Neural cell (in vitro differentiated cells): Measurements from ENCODE around the gene TRIAP1. TPM values are rescaled to one million over a fixed set of nuclear protein-coding genes. Genes with fewer than 3 reads are reported as not detected.

Experiments used
- H2AFZ ChIP-seq: fragments of 200-600, 300-800 bp; sonication (generic), shearing (Covaris generic); 2 replicates; pipeline ENCODE4 v1.6.0; 2014; ENCODE audit warnings: low read depth, mild to moderate bottlenecking, antibody characterized with exemption, low read length, moderate library complexity
- H3F3A ChIP-seq: fragments of 200-600 bp; shearing (Covaris generic); 2 replicates; pipeline ENCODE4 v1.6.1; 2016; ENCODE audit warnings: mild to moderate bottlenecking, moderate library complexity, mixed read lengths, antibody characterized with exemption, low read length; ENCODE audit not compliant: insufficient read depth, poor library complexity, severe bottlenecking
- H3K27ac ChIP-seq: fragments of 200-600, 300-800 bp; sonication (generic), shearing (Covaris generic); 2 replicates; pipeline ENCODE4 v1.5.1; 2014; ENCODE audit warnings: mild to moderate bottlenecking, low read length, moderate library complexity
- H3K27me3 ChIP-seq: fragments of 300-800, 200-600 bp; sonication (generic), shearing (Covaris generic); 2 replicates; pipeline ENCODE4 v1.6.0; 2014; ENCODE audit warnings: mild to moderate bottlenecking, low read depth, low read length, moderate library complexity; ENCODE audit not compliant: insufficient read depth
- H3K36me3 ChIP-seq: fragments of 300-800, 200-600 bp; sonication (generic), shearing (Covaris generic); 2 replicates; pipeline ENCODE4 v1.5.1; 2014; ENCODE audit warnings: mild to moderate bottlenecking, antibody characterized with exemption, low read length, moderate library complexity; ENCODE audit not compliant: insufficient read depth
- H3K4me2 ChIP-seq: fragments of 300-800, 200-600 bp; sonication (generic), shearing (Covaris generic); 2 replicates; pipeline ENCODE4 v1.6.0; 2014; ENCODE audit warnings: mild to moderate bottlenecking, low read length
- H3K4me3 ChIP-seq: fragments of 300-800, 200-600 bp; sonication (generic), shearing (Covaris generic); 2 replicates; pipeline ENCODE4 v1.5.1; 2014; ENCODE audit warnings: mild to moderate bottlenecking, low read length, moderate library complexity
- H3K79me2 ChIP-seq: fragments of 200-600 bp; shearing (Covaris generic); replicated peaks from 2 replicates; pipeline ENCODE4 v1.6.0; 2014; ENCODE audit warnings: mild to moderate bottlenecking, low read length, moderate library complexity; ENCODE audit not compliant: insufficient read depth
- H3K9ac ChIP-seq: fragments of 300-800, 200-600 bp; sonication (generic), shearing (Covaris generic); 2 replicates; pipeline ENCODE4 v1.6.1; 2016; ENCODE audit warnings: mild to moderate bottlenecking, low read length, mixed read lengths
- H3K9me2 ChIP-seq: fragments of 200-600 bp; shearing (Covaris generic); 2 replicates; pipeline ENCODE4 v1.6.1; 2016; ENCODE audit warnings: mild to moderate bottlenecking, low read length, mixed read lengths; ENCODE audit not compliant: insufficient read depth
- H3K9me3 ChIP-seq: fragments of 200-600, 300-800 bp; sonication (generic), shearing (Covaris generic); 2 replicates; pipeline ENCODE4 v1.6.1; 2016; ENCODE audit warnings: mild to moderate bottlenecking, mixed run types, low read length, moderate library complexity, mixed read lengths
- H4K20me1 ChIP-seq: fragments of 200-600 bp; shearing (Covaris generic); 2 replicates; pipeline ENCODE4 v1.6.1; 2016; ENCODE audit warnings: mild to moderate bottlenecking, mixed run types; ENCODE audit not compliant: insufficient read depth
- CTCF ChIP-seq: fragments of 450-650 bp; IDR thresholded peaks from 2 replicates; pipeline ENCODE4 v1.5.1; 2014; ENCODE audit warnings: antibody characterized with exemption, mild to moderate bottlenecking, moderate library complexity; ENCODE audit not compliant: poor library complexity, severe bottlenecking
- EP300 ChIP-seq: fragments of 450-650 bp; conservative IDR thresholded peaks from 2 replicates; pipeline ENCODE4 v1.6.1; 2014; ENCODE audit warnings: antibody characterized with exemption, mild to moderate bottlenecking, moderate library complexity; ENCODE audit not compliant: poor library complexity, severe bottlenecking
- EZH2 ChIP-seq: fragments of 200-600, 300-800 bp; shearing (Covaris generic), sonication (generic); IDR thresholded peaks from 2 replicates; pipeline ENCODE4 v1.6.1; 2014; ENCODE audit warnings: antibody characterized with exemption, low read length, borderline replicate concordance, mild to moderate bottlenecking; ENCODE audit not compliant: insufficient read depth, poor library complexity, severe bottlenecking
- MXI1 ChIP-seq: fragments of 450-650 bp; conservative IDR thresholded peaks from 2 replicates; pipeline ENCODE4 v1.6.1; 2014; ENCODE audit warnings: antibody characterized with exemption, mild to moderate bottlenecking; ENCODE audit not compliant: poor library complexity, severe bottlenecking
- POLR2AphosphoS5 ChIP-seq: IDR thresholded peaks from 2 replicates; pipeline ENCODE4 v1.6.1; 2012
- RAD21 ChIP-seq: fragments of 450-650 bp; conservative IDR thresholded peaks from 2 replicates; pipeline ENCODE4 v1.6.1; 2014; ENCODE audit warnings: antibody characterized with exemption, mild to moderate bottlenecking, moderate library complexity
- REST ChIP-seq: IDR thresholded peaks from 2 replicates; pipeline ENCODE4 v1.6.1; 2012; ENCODE audit warnings: borderline replicate concordance
- SMC3 ChIP-seq: fragments of 450-650 bp; conservative IDR thresholded peaks from 2 replicates; pipeline ENCODE4 v1.6.1; 2014; ENCODE audit warnings: antibody characterized with exemption, mild to moderate bottlenecking, moderate library complexity; ENCODE audit not compliant: poor library complexity
- TAF1 ChIP-seq: IDR thresholded peaks from 2 replicates; pipeline ENCODE4 v1.6.1; 2012; ENCODE audit warnings: low read depth
- polyA plus RNA-seq: library from polyadenylated mRNA; depleted of rRNA; stranded (reverse); fragments of >200 nt; gene quantifications from 2 replicates; pipeline ENCODE4 v1.2.3, GENCODE V29; 2014

TRIAP1 gene
- polyA plus RNA-seq, 1 donor from 2014 or later, result 40.7 TPM

- Histone ChIP-seq H3K4me2 (no peak overlapping the region), H3F3A (no peaks in the 10 kb centered on the region), H3K9me3 (no peaks in the 10 kb centered on the region), H3K27ac (no peak overlapping the region), H4K20me1 (no peaks in the 10 kb centered on the region), H3K9me2 (no peaks in the 10 kb centered on the region), H3K36me3 (no peaks in the 10 kb centered on the region), H3K9ac (no peak overlapping the region), H2AFZ (no peak overlapping the region), H3K27me3 (no peaks in the 10 kb centered on the region), H3K79me2 (no peaks in the 10 kb centered on the region), H3K4me3 (no peak overlapping the region)
- no peak for TF ChIP-seq EP300
- TF ChIP-seq SMC3, result no peak
- no peak for TF ChIP-seq TAF1
- TF ChIP-seq POLR2AphosphoS5, result no peak
- TF ChIP-seq REST, result no peak
- no peak for TF ChIP-seq CTCF
- no peak for TF ChIP-seq RAD21
- no peak for TF ChIP-seq EZH2
- no peak for TF ChIP-seq MXI1
Observed at GRCh38 chr12:120421701-120422100, 24.5 kb downstream of the TRIAP1 start.

- no peak overlapping the region for H3K4me2 ChIP-seq
- TF ChIP-seq REST (no peak), POLR2AphosphoS5 (no peak), RAD21 (no peak), SMC3 (no peak), EP300 (no peak), EZH2 (no peak)
- no peaks in the 10 kb centered on the region for H3K27me3 ChIP-seq
- H3K9me3 ChIP-seq, result no peaks in the 10 kb centered on the region
- no peaks in the 10 kb centered on the region for H3K79me2 ChIP-seq
- no peaks in the 10 kb centered on the region for H3K9me2 ChIP-seq
- no peak overlapping the region for H3K4me3 ChIP-seq
- no peaks in the 10 kb centered on the region for H3F3A ChIP-seq
- H4K20me1 ChIP-seq, result no peaks in the 10 kb centered on the region
- no peak overlapping the region for H3K9ac ChIP-seq
- H2AFZ ChIP-seq, result no peak overlapping the region
- H3K36me3 ChIP-seq, result no peaks in the 10 kb centered on the region
- H3K27ac ChIP-seq, result no peak overlapping the region
Observed at GRCh38 chr12:120417917-120418580, 28.1 kb downstream of the TRIAP1 start.
